RKO (cell line): Measurements from ENCODE around the gene CFAP99.

Experiments
- DNase-seq: peaks from one replicate; pipeline ENCODE4 v3.0.0-alpha.2; 2016; ENCODE audit warnings: low spot score

The CFAP99 gene

GRCh38 chr4:2390784-2391421 is 27.9 kb upstream of the CFAP99 start:
- DNase-seq = no peak

GRCh38 chr4:2393353-2394270 is 25.1 kb upstream of the CFAP99 start:
- no peak for DNase-seq

- DNase-seq = no peak
These were observed 24.2 kb upstream of the CFAP99 start for GRCh38 chr4:2394528-2394927.

- no peak for DNase-seq
These were observed 23.7 kb upstream of the CFAP99 start for GRCh38 chr4:2395038-2395437.

- no peak for DNase-seq
These were observed 23.2 kb upstream of the CFAP99 start for GRCh38 chr4:2395584-2395983.

GRCh38 chr4:2396781-2397368 is 21.9 kb upstream of the CFAP99 start:
- no peak for DNase-seq

- DNase-seq = no peak
These were observed 21.0 kb upstream of the CFAP99 start for GRCh38 chr4:2397596-2398379.

GRCh38 chr4:2399216-2399615 is 19.5 kb upstream of the CFAP99 start:
- DNase-seq = no peak

- no peak for DNase-seq
These were observed 19.0 kb upstream of the CFAP99 start for GRCh38 chr4:2399631-2400190.

- no peak for DNase-seq
These were observed 17.7 kb upstream of the CFAP99 start for GRCh38 chr4:2400841-2401609.

GRCh38 chr4:2401610-2401983 is 17.2 kb upstream of the CFAP99 start:
- DNase-seq = no peak

GRCh38 chr4:2402048-2402842 is 16.5 kb upstream of the CFAP99 start:
- no peak for DNase-seq

GRCh38 chr4:2402941-2403340 is 15.8 kb upstream of the CFAP99 start:
- DNase-seq = no peak

GRCh38 chr4:2406406-2406805 is 12.3 kb upstream of the CFAP99 start:
- DNase-seq = no peak

GRCh38 chr4:2406920-2407319 is 11.8 kb upstream of the CFAP99 start:
- no peak for DNase-seq

- no peak for DNase-seq
These were observed 10.8 kb upstream of the CFAP99 start for GRCh38 chr4:2407991-2408342.

- DNase-seq = no peak
These were observed 10.3 kb upstream of the CFAP99 start for GRCh38 chr4:2408401-2408958.

- DNase-seq = no peak
These were observed 9.8 kb upstream of the CFAP99 start for GRCh38 chr4:2408976-2409375.

GRCh38 chr4:2409381-2409783 is 9.4 kb upstream of the CFAP99 start:
- no peak for DNase-seq
